Retinal pigment epithelial cell (primary cell): ENCODE data around the gene ACAP3.

ENCODE experiments used
- DNase-seq: peaks from one replicate; pipeline ENCODE4 v3.0.0-alpha.2; 2010; ENCODE audit warnings: low read depth
- H3K4me3 ChIP-seq: 2 replicates; pipeline ENCODE4 v1.5.1; 2011; ENCODE audit warnings: mild to moderate bottlenecking, low read length, control low read depth, moderate library complexity
- CTCF ChIP-seq: conservative IDR thresholded peaks from 2 replicates; pipeline ENCODE4 v1.5.1; 2011; ENCODE audit warnings: low read depth, low read length, control low read depth, inconsistent platforms

The ACAP3 gene

GRCh38 chr1:1307923-1308755 is at the start of gene ACAP3, which contains the start of gene PUSL1:
ACAP3 (minus strand) TSS chr1:1307930; CDS start chr1:1307815, 115 bp downstream.
PUSL1 (plus strand) TSS chr1:1308597; CDS start chr1:1308644, 47 bp downstream.
- TF ChIP-seq CTCF, result no peak
- peak within 1 kb of the TSS; percentile 61 for H3K4me3 ChIP-seq

GRCh38 chr1:1356796-1357401 is 49.2 kb upstream of the ACAP3 start:
- no peak for TF ChIP-seq CTCF
- no peak for DNase-seq
- H3K4me3 ChIP-seq, result peak overlapping the region; percentile 68

More at GRCh38 chr1:1307923-1308755, at the start of gene ACAP3, which contains the start of gene PUSL1:
- peak; percentile 62 for DNase-seq

GRCh38 chr1:1356166-1356795 is 48.6 kb upstream of the ACAP3 start:
- TF ChIP-seq CTCF, result no peak
- peak overlapping the region; percentile 68 for H3K4me3 ChIP-seq
- no peak for DNase-seq

- no peak for DNase-seq
- TF ChIP-seq CTCF, result no peak
- no peak overlapping the region for H3K4me3 ChIP-seq
Measured at GRCh38 chr1:1355416-1355815, 47.7 kb upstream of the ACAP3 start.

GRCh38 chr1:1354271-1355247 is 46.8 kb upstream of the ACAP3 start:
- no peak overlapping the region for H3K4me3 ChIP-seq
- no peak for DNase-seq
- TF ChIP-seq CTCF, result no peak

- no peak for DNase-seq
- TF ChIP-seq CTCF, result no peak
- no peak overlapping the region for H3K4me3 ChIP-seq
Measured at GRCh38 chr1:1353389-1354151, 45.8 kb upstream of the ACAP3 start.
